Esophagus squamous epithelium (tissue), 4 donors: ENCODE results near the gene TBL1X.

Experiments used
- CTCF ChIP-seq, 6 experiments: fragments of 450-650 bp in 4 of 6; fragments of 200-600 bp in 2 of 6; sonication (generic) in 2 of 6; IDR thresholded peaks; one replicate each; pipeline ENCODE4 v1.5.1; 2016 to 2019; ENCODE audit warnings: antibody characterized with exemption in 6 of 6, mild to moderate bottlenecking in 4 of 6, moderate library complexity in 4 of 6
- POLR2A ChIP-seq, 4 donors: fragments of 450-650 bp; IDR thresholded peaks; one replicate each; pipeline ENCODE4 v1.6.1; 2017; ENCODE audit warnings: antibody characterized with exemption in 4 of 4, mild to moderate bottlenecking in 4 of 4, moderate library complexity in 3 of 4

GRCh38 chrX:9643807-9644206, 178.9 kb downstream of the TBL1X start:
- TF ChIP-seq CTCF (IDR thresholded peaks at IDR 0.05) (no peak), POLR2A (IDR thresholded peaks at IDR 0.05) (no peak)
